HEK293T (cell line): ENCODE data around the gene ABCA5.
"Not testable (repeated sequence)": the region's sequence is repeated elsewhere in the genome, so short reads cannot be mapped to it uniquely, and the experiment has no call there.

ENCODE experiments used
- CTCF ChIA-PET: fragments of 350-600 bp; formaldehyde crosslinking; extraction: SDS; loops from one replicate; lab custom pipeline; 2021; ENCODE audit warnings: antibody characterized with exemption, inconsistent platforms; lab: Yijun Ruan, JAX
- POLR2A ChIA-PET: fragments of 350-600 bp; formaldehyde crosslinking; extraction: SDS; loops from one replicate; lab custom pipeline; 2020; ENCODE audit warnings: antibody characterized with exemption, inconsistent platforms; lab: Yijun Ruan, JAX
- DNase-seq: peaks from one replicate; pipeline ENCODE4 v3.0.0; 2012; ENCODE audit warnings: mixed read lengths; ENCODE audit errors: extremely low spot score
- ARNT ChIP-seq: fragments of 450-650 bp; IDR thresholded peaks from 2 replicates; pipeline ENCODE4 v1.6.1; 2017; ENCODE audit warnings: mild to moderate bottlenecking
- FOXA1 ChIP-seq: fragments of 450-650 bp; IDR thresholded peaks from 2 replicates; pipeline ENCODE4 v1.6.1; 2016; ENCODE audit warnings: mild to moderate bottlenecking
- HDGF ChIP-seq: fragments of 450-650 bp; IDR thresholded peaks from 2 replicates; pipeline ENCODE4 v1.6.1; 2017; ENCODE audit warnings: antibody characterized with exemption, borderline replicate concordance
- NFRKB ChIP-seq: fragments of 450-650 bp; IDR thresholded peaks from 2 replicates; pipeline ENCODE4 v1.6.1; 2016; ENCODE audit warnings: mild to moderate bottlenecking, moderate library complexity
- TF ChIP-seq, protein P1 (sequence below): fragments of 450-650 bp; IDR thresholded peaks from 2 replicates; pipeline ENCODE4 v1.6.1; 2016

ABCA5 gene

DNA sequence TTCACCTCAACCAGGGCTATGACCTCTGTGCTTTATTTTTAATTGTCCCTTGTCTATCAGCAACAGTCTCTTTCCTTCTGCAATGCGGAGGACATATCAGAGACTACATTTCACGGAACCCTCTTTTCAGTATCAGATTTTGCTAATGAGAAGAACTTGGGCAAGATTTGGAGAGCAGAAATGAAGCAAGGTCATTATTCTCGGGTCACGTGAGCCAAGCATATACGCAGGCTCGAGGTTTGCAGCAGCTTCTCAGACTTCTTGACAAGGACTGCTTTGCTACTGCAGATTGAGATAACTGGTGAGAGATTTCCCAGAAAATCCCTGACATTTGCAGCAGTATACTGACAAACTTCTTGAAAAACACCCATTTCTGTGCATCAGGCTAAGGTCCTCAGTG lies 128.7 kb downstream of the ABCA5 start:
- no peak for TF ChIP-seq ARNT
- no peak for TF ChIP-seq FOXA1
- TF ChIP-seq HDGF: no peak
- no peak for TF ChIP-seq NFRKB
- TF ChIP-seq, protein P1, sequence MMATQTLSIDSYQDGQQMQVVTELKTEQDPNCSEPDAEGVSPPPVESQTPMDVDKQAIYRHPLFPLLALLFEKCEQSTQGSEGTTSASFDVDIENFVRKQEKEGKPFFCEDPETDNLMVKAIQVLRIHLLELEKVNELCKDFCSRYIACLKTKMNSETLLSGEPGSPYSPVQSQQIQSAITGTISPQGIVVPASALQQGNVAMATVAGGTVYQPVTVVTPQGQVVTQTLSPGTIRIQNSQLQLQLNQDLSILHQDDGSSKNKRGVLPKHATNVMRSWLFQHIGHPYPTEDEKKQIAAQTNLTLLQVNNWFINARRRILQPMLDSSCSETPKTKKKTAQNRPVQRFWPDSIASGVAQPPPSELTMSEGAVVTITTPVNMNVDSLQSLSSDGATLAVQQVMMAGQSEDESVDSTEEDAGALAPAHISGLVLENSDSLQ: no peak
- POLR2A ChIA-PET: no interaction called here

DNA sequence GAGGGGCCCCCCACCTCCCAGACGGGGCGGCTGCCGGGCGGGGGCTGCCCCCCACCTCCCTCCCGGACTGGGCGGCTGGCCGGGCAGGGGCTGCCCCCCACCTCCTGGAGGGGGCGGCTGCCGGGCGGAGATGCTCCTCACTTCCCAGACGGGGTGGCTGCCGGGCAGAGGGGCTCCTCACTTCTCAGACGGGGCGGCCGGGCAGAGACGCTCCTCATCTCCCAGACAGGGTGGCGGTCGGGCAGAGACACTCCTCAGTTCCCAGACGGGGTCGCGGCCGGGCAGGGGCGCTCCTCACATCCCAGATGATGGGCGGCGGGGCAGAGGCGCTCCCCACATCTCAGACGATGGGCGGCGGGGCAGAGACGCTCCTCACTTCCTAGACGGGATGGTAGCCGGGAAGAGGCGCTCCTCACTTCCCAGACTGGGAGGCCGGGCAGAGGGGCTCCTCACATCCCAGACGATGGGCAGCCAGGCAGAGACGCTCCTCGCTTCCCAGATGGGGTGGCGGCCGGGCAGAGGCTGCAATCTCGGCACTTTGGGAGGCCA lies 130.8 kb downstream of the ABCA5 start:
- CTCF ChIA-PET, POLR2A ChIA-PET, DNase-seq: not testable (repeated sequence)

More for the DNA sequence above, 128.7 kb downstream of the ABCA5 start:
- CTCF ChIA-PET: no interaction called here
- DNase-seq: no peak
